MM.1S (cell line): ENCODE measurements around the gene AKAP13.
A peak's percentile ranks its signal among the peaks of the same experiment; 100 is the strongest.

Experiments used
- DNase-seq: peaks from one replicate; pipeline ENCODE4 v3.0.0-alpha.2; 2015
- H2AFZ ChIP-seq: fragments of 300-600 bp; sonication (generic); 2 replicates; pipeline ENCODE4 v1.6.0; 2016; ENCODE audit warnings: antibody characterized with exemption, low read length
- H3F3A ChIP-seq: fragments of 300-600 bp; sonication (generic); 2 replicates; pipeline ENCODE4 v1.6.1; 2016; ENCODE audit warnings: mild to moderate bottlenecking, antibody characterized with exemption, low read length, moderate library complexity, mixed read lengths; ENCODE audit not compliant: insufficient read depth
- H3K27ac ChIP-seq: fragments of 300-600 bp; sonication (generic); 2 replicates; pipeline ENCODE4 v1.5.1; 2016; ENCODE audit warnings: mild to moderate bottlenecking, low read length
- H3K27me3 ChIP-seq: fragments of 300-600 bp; sonication (generic); replicated peaks from 2 replicates; pipeline ENCODE4 v1.6.0; 2016; ENCODE audit warnings: low read length; ENCODE audit not compliant: insufficient read depth
- H3K36me3 ChIP-seq: fragments of 300-600 bp; sonication (generic); replicated peaks from 2 replicates; pipeline ENCODE4 v1.6.1; 2016; ENCODE audit warnings: mild to moderate bottlenecking, low read length, mixed read lengths; ENCODE audit not compliant: insufficient read depth
- H3K4me1 ChIP-seq: fragments of 300-600 bp; sonication (generic); 2 replicates; pipeline ENCODE4 v1.6.1; 2016; ENCODE audit warnings: low read length, mixed read lengths
- H3K4me2 ChIP-seq: fragments of 300-600 bp; sonication (generic); 2 replicates; pipeline ENCODE4 v1.6.0; 2016; ENCODE audit warnings: low read depth, low read length
- H3K4me3 ChIP-seq: fragments of 300-600 bp; sonication (generic); 2 replicates; pipeline ENCODE4 v1.5.1; 2016; ENCODE audit warnings: low read length, mixed read lengths
- H3K79me2 ChIP-seq: fragments of 300-600 bp; sonication (generic); 2 replicates; pipeline ENCODE4 v1.6.1; 2016; ENCODE audit warnings: mixed run types, low read length, mixed read lengths
- H3K9ac ChIP-seq: fragments of 300-600 bp; sonication (generic); 2 replicates; pipeline ENCODE4 v1.6.1; 2016; ENCODE audit warnings: low read length, mixed read lengths
- H3K9me2 ChIP-seq: fragments of 300-600 bp; sonication (generic); replicated peaks from 2 replicates; pipeline ENCODE4 v1.6.1; 2016; ENCODE audit warnings: mild to moderate bottlenecking, low read length, mixed read lengths; ENCODE audit not compliant: insufficient read depth
- H3K9me3 ChIP-seq: fragments of 300-600 bp; sonication (generic); replicated peaks from 2 replicates; pipeline ENCODE4 v1.6.1; 2016; ENCODE audit warnings: mild to moderate bottlenecking, low read length, mixed read lengths; ENCODE audit not compliant: insufficient read depth
- H4K20me1 ChIP-seq: fragments of 300-600 bp; sonication (generic); 2 replicates; pipeline ENCODE4 v1.6.1; 2016; ENCODE audit warnings: mild to moderate bottlenecking, low read length, moderate library complexity, mixed read lengths; ENCODE audit not compliant: insufficient read depth
- CTCF ChIP-seq: fragments of 300-600 bp; sonication (generic); IDR thresholded peaks from 2 replicates; pipeline ENCODE4 v1.5.1; 2016; ENCODE audit warnings: antibody characterized with exemption, low read length, mixed read lengths
- EZH2 ChIP-seq: fragments of 300-600 bp; sonication (generic); optimal IDR thresholded peaks from 2 replicates; pipeline ENCODE3; 2017; ENCODE audit warnings: low read depth, mild to moderate bottlenecking, antibody characterized with exemption, low read length, mixed read lengths
- EZH2phosphoT487 ChIP-seq: fragments of 300-600 bp; sonication (generic); IDR thresholded peaks from 2 replicates; pipeline ENCODE4 v1.6.1; 2018; ENCODE audit warnings: antibody characterized with exemption, low read length

AKAP13 gene

GRCh38 chr15:85377269-85377668 is 3.1 kb upstream of the AKAP13 start:
- no peak overlapping the region for H3K27ac ChIP-seq
- no peak overlapping the region for H3K4me3 ChIP-seq
- H3K4me2 ChIP-seq, result no peak overlapping the region
- H3K4me1 ChIP-seq, result 0 out of 2 replicates have a peak, but pooled peaks cover 5% of the 10 kb centered on the region
- no peaks in the 10 kb centered on the region for H3K36me3 ChIP-seq
- H3F3A ChIP-seq, result peaks cover 13% of the 10 kb centered on the region
- no peak overlapping the region for H3K9ac ChIP-seq
- DNase-seq, result no peak
- no peaks in the 10 kb centered on the region for H4K20me1 ChIP-seq
- H2AFZ ChIP-seq, result no peak overlapping the region
- no peaks in the 10 kb centered on the region for H3K9me2 ChIP-seq
- no peaks in the 10 kb centered on the region for H3K9me3 ChIP-seq
- TF ChIP-seq EZH2, result no peak
- no peak for TF ChIP-seq CTCF
- no peak for TF ChIP-seq EZH2phosphoT487
- peaks cover 12% of the 10 kb centered on the region for H3K79me2 ChIP-seq
- no peaks in the 10 kb centered on the region for H3K27me3 ChIP-seq

GRCh38 chr15:85377986-85378385 is 2.4 kb upstream of the AKAP13 start:
- Histone ChIP-seq H3K27me3 (no peaks in the 10 kb centered on the region), H3K9me3 (no peaks in the 10 kb centered on the region), H3K36me3 (no peaks in the 10 kb centered on the region), H2AFZ (no peak overlapping the region), H3K27ac (no peak overlapping the region), H3K79me2 (peaks cover 19% of the 10 kb centered on the region), H4K20me1 (no peaks in the 10 kb centered on the region), H3K9ac (no peak overlapping the region), H3F3A (peaks cover 13% of the 10 kb centered on the region), H3K4me1 (0 out of 2 replicates have a peak, but pooled peaks cover 5% of the 10 kb centered on the region), H3K4me3 (no peak overlapping the region), H3K9me2 (no peaks in the 10 kb centered on the region), H3K4me2 (no peak overlapping the region)
- no peak for DNase-seq
- no peak for TF ChIP-seq EZH2
- TF ChIP-seq EZH2phosphoT487, result no peak
- TF ChIP-seq CTCF, result no peak

- no peaks in the 10 kb centered on the region for H3K36me3 ChIP-seq
- no peaks in the 10 kb centered on the region for H4K20me1 ChIP-seq
- H3K4me2 ChIP-seq, result peak overlapping the region; percentile 65
- peak; percentile 36 for DNase-seq
- peaks cover 13% of the 10 kb centered on the region for H3F3A ChIP-seq
- H3K9ac ChIP-seq, result peak overlapping the region; percentile 55; the same call in 1 of the 2 replicates
- H3K9me3 ChIP-seq, result no peaks in the 10 kb centered on the region
- peak overlapping the region; percentile 69 for H3K4me3 ChIP-seq
- no peaks in the 10 kb centered on the region for H3K9me2 ChIP-seq
- no peak for TF ChIP-seq CTCF
- no peak for TF ChIP-seq EZH2phosphoT487
- TF ChIP-seq EZH2, result no peak
- peaks cover 34% of the 10 kb centered on the region for H3K79me2 ChIP-seq
- peak overlapping the region; percentile 75 for H3K27ac ChIP-seq
- 0 out of 2 replicates have a peak, but pooled peaks cover 5% of the 10 kb centered on the region for H3K4me1 ChIP-seq
- H3K27me3 ChIP-seq, result no peaks in the 10 kb centered on the region
- peak overlapping the region; percentile 88 for H2AFZ ChIP-seq
Measured at GRCh38 chr15:85379403-85380131, 836 bp upstream of the AKAP13 start.
